ENCODE results near the gene CAMK4. TPM values are rescaled to one million over a fixed set of nuclear protein-coding genes. Genes with fewer than 3 reads are reported as not detected.

The CAMK4 gene
- total RNA-seq, 4 donors from 2014 or later: 0.49 to 4.1 (median 0.94) TPM

- DNase-seq (ENCODE audit: low spot score in 2 of 2): no peak
- intact Hi-C loops (cut with DNase I; ENCODE audit: low total_unique reads): no loop called here
- TF ChIP-seq, protein P1, sequence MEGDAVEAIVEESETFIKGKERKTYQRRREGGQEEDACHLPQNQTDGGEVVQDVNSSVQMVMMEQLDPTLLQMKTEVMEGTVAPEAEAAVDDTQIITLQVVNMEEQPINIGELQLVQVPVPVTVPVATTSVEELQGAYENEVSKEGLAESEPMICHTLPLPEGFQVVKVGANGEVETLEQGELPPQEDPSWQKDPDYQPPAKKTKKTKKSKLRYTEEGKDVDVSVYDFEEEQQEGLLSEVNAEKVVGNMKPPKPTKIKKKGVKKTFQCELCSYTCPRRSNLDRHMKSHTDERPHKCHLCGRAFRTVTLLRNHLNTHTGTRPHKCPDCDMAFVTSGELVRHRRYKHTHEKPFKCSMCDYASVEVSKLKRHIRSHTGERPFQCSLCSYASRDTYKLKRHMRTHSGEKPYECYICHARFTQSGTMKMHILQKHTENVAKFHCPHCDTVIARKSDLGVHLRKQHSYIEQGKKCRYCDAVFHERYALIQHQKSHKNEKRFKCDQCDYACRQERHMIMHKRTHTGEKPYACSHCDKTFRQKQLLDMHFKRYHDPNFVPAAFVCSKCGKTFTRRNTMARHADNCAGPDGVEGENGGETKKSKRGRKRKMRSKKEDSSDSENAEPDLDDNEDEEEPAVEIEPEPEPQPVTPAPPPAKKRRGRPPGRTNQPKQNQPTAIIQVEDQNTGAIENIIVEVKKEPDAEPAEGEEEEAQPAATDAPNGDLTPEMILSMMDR (IDR thresholded peaks at IDR 0.05): no peak
- TF ChIP-seq POLR2A (IDR thresholded peaks at IDR 0.05): no peak
- 93 to 94% methylated on average over 5 of the region's 5 CpGs for WGBS, 2 donors
- H3K4me3 ChIP-seq (ENCODE audit: low read depth, poor library complexity, severe bottlenecking): no peak overlapping the region
Observed at GRCh38 chr5:111235635-111236034, 11.5 kb downstream of the CAMK4 start.

GRCh38 chr5:111236348-111236747 is 12.2 kb downstream of the CAMK4 start:
- H3K4me3 ChIP-seq (ENCODE audit: low read depth, poor library complexity, severe bottlenecking): no peak overlapping the region
- TF ChIP-seq, protein P1 (IDR thresholded peaks at IDR 0.05): no peak
- no peak for TF ChIP-seq POLR2A (IDR thresholded peaks at IDR 0.05)
- WGBS, 2 donors: 80 to 90% methylated on average over 2 of the region's 2 CpGs
- DNase-seq (ENCODE audit: low spot score in 2 of 2): no peak
- intact Hi-C loops (cut with DNase I; ENCODE audit: low total_unique reads): no loop called here

DNA sequence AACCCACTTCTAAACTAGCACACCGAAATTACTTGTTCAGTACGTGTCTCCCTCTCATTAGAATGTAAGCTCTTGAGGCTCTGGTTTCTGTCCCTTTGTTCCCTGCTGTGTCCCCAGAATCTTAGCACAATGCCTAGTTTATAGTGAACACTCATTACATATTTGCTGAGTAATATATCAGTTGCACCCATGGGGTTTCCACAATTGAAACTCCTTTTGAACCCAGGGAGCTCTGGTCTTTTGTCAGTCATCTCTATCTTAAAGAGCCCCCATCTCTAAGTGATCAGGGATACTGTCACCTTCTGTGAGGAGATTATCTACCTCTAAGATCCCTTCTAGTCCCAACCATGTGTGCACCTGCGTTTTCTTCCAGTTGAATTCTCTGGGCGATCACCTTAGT is 12.8 kb downstream of the CAMK4 start:
- TF ChIP-seq, protein P1 (IDR thresholded peaks at IDR 0.05): no peak
- TF ChIP-seq POLR2A (IDR thresholded peaks at IDR 0.05): no peak
- DNase-seq (ENCODE audit: low spot score in 2 of 2): no peak
- 95% methylated on average over 4 of the region's 4 CpGs for WGBS, 2 donors
- intact Hi-C loops (cut with DNase I; ENCODE audit: low total_unique reads): no loop called here
- H3K4me3 ChIP-seq (ENCODE audit: low read depth, poor library complexity, severe bottlenecking): no peak overlapping the region

DNA sequence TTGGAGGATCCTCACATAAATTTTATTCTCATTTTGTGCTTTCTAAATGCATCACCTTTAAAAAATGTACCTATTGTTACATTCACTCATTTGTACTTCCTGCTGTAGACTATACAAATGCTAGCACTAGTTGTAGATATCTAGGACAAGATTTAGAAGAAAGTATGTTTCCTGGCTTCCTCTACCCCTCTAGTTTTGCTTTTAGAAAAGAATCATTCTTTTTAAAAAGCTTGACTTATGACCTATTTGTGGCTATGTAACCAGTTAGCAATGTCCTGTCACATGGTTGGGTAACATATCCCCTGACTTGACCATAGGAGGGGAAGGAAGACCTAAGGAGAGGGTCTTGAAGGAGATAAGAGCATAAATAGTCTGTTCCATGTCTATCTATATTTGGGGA is 13.3 kb downstream of the CAMK4 start:
- no peak overlapping the region for H3K4me3 ChIP-seq (ENCODE audit: low read depth, poor library complexity, severe bottlenecking)
- intact Hi-C loops (cut with DNase I; ENCODE audit: low total_unique reads): no loop called here
- DNase-seq (ENCODE audit: low spot score in 2 of 2): no peak
- TF ChIP-seq, protein P1 (IDR thresholded peaks at IDR 0.05): no peak
- no peak for TF ChIP-seq POLR2A (IDR thresholded peaks at IDR 0.05)

GRCh38 chr5:111238431-111239225 is 14.4 kb downstream of the CAMK4 start:
- TF ChIP-seq POLR2A (IDR thresholded peaks at IDR 0.05): no peak
- TF ChIP-seq, protein P1 (IDR thresholded peaks at IDR 0.05): no peak
- intact Hi-C loops (cut with DNase I; ENCODE audit: low total_unique reads): no loop called here
- WGBS, 2 donors: 60% methylated on average over 10 of the region's 10 CpGs
- H3K4me3 ChIP-seq (ENCODE audit: low read depth, poor library complexity, severe bottlenecking): no peak overlapping the region
- DNase-seq (ENCODE audit: low spot score in 2 of 2): no peak

DNA sequence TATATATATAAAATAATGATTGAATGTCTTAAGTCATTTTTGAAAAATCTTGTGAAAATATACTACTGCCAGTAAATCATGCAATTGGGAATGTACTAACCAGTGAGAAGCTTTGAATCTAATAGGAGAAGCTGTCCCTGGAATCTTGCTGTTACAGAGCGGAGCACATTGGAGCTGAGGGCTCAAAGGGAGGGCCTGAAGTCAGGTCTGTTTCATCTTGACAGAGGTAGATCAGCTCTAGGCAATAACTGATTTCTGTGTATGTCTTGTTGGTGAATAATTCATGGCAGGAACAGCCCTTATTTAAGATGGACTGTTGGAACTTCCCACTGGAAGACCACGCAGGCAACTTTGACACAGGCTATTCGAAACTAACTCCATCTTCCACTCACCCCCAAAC is 17.5 kb downstream of the CAMK4 start:
- no peak for DNase-seq (ENCODE audit: low spot score in 2 of 2)
- intact Hi-C loops (cut with DNase I; ENCODE audit: low total_unique reads): no loop called here
- 91 to 92% methylated on average over 3 of the region's 3 CpGs for WGBS, 2 donors
- no peak for TF ChIP-seq POLR2A (IDR thresholded peaks at IDR 0.05)
- TF ChIP-seq, protein P1 (IDR thresholded peaks at IDR 0.05): no peak
- no peak overlapping the region for H3K4me3 ChIP-seq (ENCODE audit: low read depth, poor library complexity, severe bottlenecking)
